Measurements from ENCODE around the gene CCDC138.

- TF ChIP-seq CTCF (optimal IDR thresholded peaks at IDR 0.05 in 1 of 3, IDR thresholded peaks at IDR 0.05 in 1 of 3, conservative IDR thresholded peaks at IDR 0.05 in 1 of 3; ENCODE audit: extremely low read depth in 1 of 3, insufficient read depth in 2 of 3, low read length in 3 of 3) (no peak), EZH2 (IDR thresholded peaks at IDR 0.05; ENCODE audit: low read length) (no peak)
Measured at GRCh38 chr2:108878276-108878675, 91.7 kb downstream of the CCDC138 start.
